OCI-LY3 (cell line): Measurements from ENCODE around the gene COX17.

Experiments used
- H2AFZ ChIP-seq: fragments of 200-600, 300-600 bp; shearing (Covaris generic); 2 replicates; pipeline ENCODE4 v1.6.0; 2014; ENCODE audit warnings: antibody characterized with exemption, low read depth, low read length
- H3K27ac ChIP-seq: fragments of 200-600, 300-600 bp; sonication (generic); 2 replicates; pipeline ENCODE4 v1.5.1; 2014; ENCODE audit warnings: mild to moderate bottlenecking, low read length, moderate library complexity, mixed read lengths
- H3K27me3 ChIP-seq: fragments of 200-600, 300-600 bp; sonication (generic); 2 replicates; pipeline ENCODE4 v1.6.1; 2014; ENCODE audit warnings: low read depth, low read length, mixed read lengths
- H3K36me3 ChIP-seq: fragments of 200-600, 300-600 bp; sonication (generic); replicated peaks from 2 replicates; pipeline ENCODE3; 2014; ENCODE audit warnings: low read depth, low read length, mixed read lengths
- H3K4me1 ChIP-seq: fragments of 300-600, 200-600 bp; sonication (generic); 2 replicates; pipeline ENCODE4 v1.6.1; 2014; ENCODE audit warnings: low read length, mixed read lengths
- H3K4me2 ChIP-seq: fragments of 200-600, 300-600 bp; sonication (generic); 2 replicates; pipeline ENCODE4 v1.6.1; 2014; ENCODE audit warnings: low read length, mixed read lengths
- H3K4me3 ChIP-seq: fragments of 300-600, 200-600 bp; sonication (generic); 2 replicates; pipeline ENCODE4 v1.5.1; 2014; ENCODE audit warnings: antibody characterized with exemption, mild to moderate bottlenecking, low read length, moderate library complexity
- H3K79me2 ChIP-seq: fragments of 300-600, 200-600 bp; shearing (Covaris generic); 2 replicates; pipeline ENCODE4 v1.6.1; 2014; ENCODE audit warnings: mild to moderate bottlenecking, low read length, mixed read lengths
- H3K9ac ChIP-seq: fragments of 300-600, 200-600 bp; shearing (Covaris generic); 2 replicates; pipeline ENCODE4 v1.6.0; 2014; ENCODE audit warnings: mild to moderate bottlenecking, low read length, moderate library complexity
- H3K9me3 ChIP-seq: fragments of 200-600, 300-600 bp; shearing (Covaris generic); 2 replicates; pipeline ENCODE4 v1.6.1; 2014; ENCODE audit warnings: low read length, mixed read lengths; ENCODE audit not compliant: insufficient read depth
- H4K20me1 ChIP-seq: fragments of 200-600, 300-600 bp; sonication (generic); 2 replicates; pipeline ENCODE4 v1.6.1; 2016; ENCODE audit warnings: low read length, mixed read lengths; ENCODE audit not compliant: insufficient read depth
- CTCF ChIP-seq: fragments of 200-600, 300-600 bp; sonication (generic); IDR thresholded peaks from 2 replicates; pipeline ENCODE4 v1.5.1; 2014; ENCODE audit warnings: antibody characterized with exemption, low read length, low read depth
- EZH2phosphoT487 ChIP-seq: fragments of 200-600 bp; shearing (Covaris generic); IDR thresholded peaks from 2 replicates; pipeline ENCODE4 v1.6.1; 2018; ENCODE audit warnings: antibody characterized with exemption, mixed run types, low read depth

Gene COX17

DNA sequence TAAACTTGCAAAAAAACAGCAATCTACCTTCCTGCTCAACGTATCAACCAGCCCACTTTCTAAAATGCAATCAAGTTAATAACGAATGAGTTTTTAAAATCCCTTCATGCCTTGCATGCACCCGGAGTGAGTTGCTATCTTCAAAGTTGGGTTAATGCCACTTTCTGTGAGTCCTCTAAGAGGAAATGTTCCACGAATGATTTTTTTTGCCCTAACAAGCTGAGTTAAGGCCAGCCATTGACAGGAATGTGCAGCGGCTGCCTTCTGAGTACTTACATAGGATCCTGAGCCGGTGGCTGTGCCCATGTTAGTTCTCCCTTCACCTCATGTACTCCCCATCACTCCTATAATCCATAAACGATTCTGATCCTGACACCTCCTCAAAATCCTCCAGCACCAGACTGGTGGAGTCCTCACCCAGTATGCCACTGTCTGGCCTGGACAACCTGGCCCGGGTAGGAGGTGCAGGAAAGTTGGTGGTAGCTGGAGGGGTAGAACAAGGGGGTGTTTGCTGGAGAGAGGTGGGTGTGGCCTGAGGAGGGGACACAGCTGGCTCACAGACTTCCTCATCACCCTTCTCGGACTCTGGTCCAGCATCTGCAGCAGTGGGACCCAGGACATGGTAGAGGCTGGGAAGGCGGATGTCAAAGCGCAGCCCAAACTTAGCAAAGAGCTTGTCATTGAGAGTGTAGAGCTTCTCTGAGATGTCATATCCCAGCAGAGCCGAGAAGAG, 29.2 kb downstream of the COX17 start:
- Histone ChIP-seq H3K79me2 (no peaks in the 10 kb centered on the region), H3K27me3 (no peaks in the 10 kb centered on the region), H3K4me3 (no peak overlapping the region), H2AFZ (no peak overlapping the region), H3K9me3 (no peaks in the 10 kb centered on the region), H3K4me1 (peaks cover 3% of the 10 kb centered on the region), H3K27ac (no peak overlapping the region), H3K36me3 (no peaks in the 10 kb centered on the region), H3K4me2 (no peak overlapping the region), H3K9ac (no peak overlapping the region), H4K20me1 (no peaks in the 10 kb centered on the region)
- no peak for TF ChIP-seq EZH2phosphoT487
- TF ChIP-seq CTCF = no peak

GRCh38 chr3:119647171-119647570, 30.0 kb downstream of the COX17 start:
- H3K27me3 ChIP-seq = no peaks in the 10 kb centered on the region
- H2AFZ ChIP-seq = no peak overlapping the region
- no peak overlapping the region for H3K9ac ChIP-seq
- no peak overlapping the region for H3K4me2 ChIP-seq
- H3K4me1 ChIP-seq = peaks cover 11% of the 10 kb centered on the region
- H4K20me1 ChIP-seq = no peaks in the 10 kb centered on the region
- H3K27ac ChIP-seq = no peak overlapping the region
- no peaks in the 10 kb centered on the region for H3K79me2 ChIP-seq
- no peak overlapping the region for H3K4me3 ChIP-seq
- TF ChIP-seq EZH2phosphoT487 (no peak), CTCF (no peak)
- H3K9me3 ChIP-seq = no peaks in the 10 kb centered on the region
- peaks cover under 1% of the 10 kb centered on the region for H3K36me3 ChIP-seq

DNA sequence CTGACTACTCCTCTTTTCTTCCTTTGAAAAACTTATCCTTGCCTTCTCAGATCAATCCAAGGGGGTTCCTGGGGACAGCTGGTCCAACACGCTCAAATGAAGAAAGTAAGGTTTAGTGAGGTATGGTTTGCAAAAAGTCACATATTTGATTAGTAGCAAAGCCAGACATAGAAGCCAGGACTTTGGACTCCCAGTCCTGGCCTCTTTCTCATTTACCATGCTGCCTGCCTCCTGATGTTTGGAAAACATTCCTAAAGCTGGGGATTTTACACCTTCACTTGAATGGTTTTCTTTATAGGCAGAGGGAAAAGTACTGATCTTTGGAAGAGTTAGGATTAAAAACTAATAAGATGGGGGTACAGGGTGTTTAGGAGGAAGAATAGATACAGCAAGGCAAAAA, 31.4 kb downstream of the COX17 start:
- no peaks in the 10 kb centered on the region for H3K9me3 ChIP-seq
- H3K79me2 ChIP-seq = no peaks in the 10 kb centered on the region
- H3K4me1 ChIP-seq = peaks cover 14% of the 10 kb centered on the region
- H3K4me2 ChIP-seq = no peak overlapping the region
- H3K36me3 ChIP-seq = peaks cover 10% of the 10 kb centered on the region
- no peak overlapping the region for H2AFZ ChIP-seq
- no peak overlapping the region for H3K27ac ChIP-seq
- H3K27me3 ChIP-seq = no peaks in the 10 kb centered on the region
- H3K9ac ChIP-seq = no peak overlapping the region
- TF ChIP-seq CTCF (no peak), EZH2phosphoT487 (no peak)
- H3K4me3 ChIP-seq = no peak overlapping the region
- H4K20me1 ChIP-seq = no peaks in the 10 kb centered on the region

GRCh38 chr3:119644481-119644880, 32.7 kb downstream of the COX17 start:
- Histone ChIP-seq H3K27me3 (no peaks in the 10 kb centered on the region), H2AFZ (no peak overlapping the region), H3K4me1 (peaks cover 22% of the 10 kb centered on the region), H3K9ac (no peak overlapping the region), H3K27ac (no peak overlapping the region), H3K79me2 (no peaks in the 10 kb centered on the region), H3K9me3 (no peaks in the 10 kb centered on the region), H4K20me1 (no peaks in the 10 kb centered on the region), H3K36me3 (peaks cover 17% of the 10 kb centered on the region), H3K4me3 (no peak overlapping the region), H3K4me2 (no peak overlapping the region)
- TF ChIP-seq CTCF (no peak), EZH2phosphoT487 (no peak)
